HepG2 (cell line): ENCODE measurements around the gene SURF6. TPM values are rescaled to one million over a fixed set of nuclear protein-coding genes. Genes with fewer than 3 reads are reported as not detected.

ENCODE experiments used
- polyA plus RNA-seq, 8 experiments: library from polyadenylated mRNA; depleted of rRNA in 3 of 8; stranded (reverse) in 7 of 8; unstranded in 1 of 8; fragments of >200 nt; fragmentation: Illumina TruSeq in 4 of 8; extraction: Trizol in 4 of 8; gene quantifications; 2 replicates each; pipeline versions ENCODE4 v1.2.1 to v1.2.3, GENCODE V29; 2011 to 2016; ENCODE audit warnings: low read depth in 4 of 8, missing spikeins in 1 of 8, mixed read lengths in 1 of 8; ENCODE audit not compliant: insufficient read depth in 1 of 8
- small RNA-seq, 3 experiments: library from RNA; depleted of rRNA; stranded (forward); fragments of <200 nt; gene quantifications; one replicate each; pipeline ENCODE3, GENCODE V24; 2012; ENCODE audit warnings: low read depth in 2 of 3, low replicate concordance in 1 of 3; ENCODE audit not compliant: insufficient read length in 3 of 3, insufficient read depth in 2 of 3
- total RNA-seq, 5 experiments: library from RNA; depleted of rRNA; stranded (reverse); fragments of >200 nt; fragmentation: Illumina TruSeq; extraction: Trizol; gene quantifications; 2 replicates each; pipeline ENCODE4 v1.2.3, GENCODE V29; 2016; ENCODE audit warnings: low read depth in 1 of 5
- TF ChIP-seq, protein P1 (sequence below): sonication (generic); formaldehyde crosslinking; IDR thresholded peaks from 2 replicates; pipeline ENCODE4 v1.4.0; 2020; ENCODE audit warnings: mild to moderate bottlenecking, missing genetic modification reagents

SURF6 gene
- total and polyA plus RNA-seq, 2 of the 13 experiments (the other 11 are each of a cell fraction or from before 2014, with no cell fraction given): 5.9 to 14.7 TPM

DNA sequence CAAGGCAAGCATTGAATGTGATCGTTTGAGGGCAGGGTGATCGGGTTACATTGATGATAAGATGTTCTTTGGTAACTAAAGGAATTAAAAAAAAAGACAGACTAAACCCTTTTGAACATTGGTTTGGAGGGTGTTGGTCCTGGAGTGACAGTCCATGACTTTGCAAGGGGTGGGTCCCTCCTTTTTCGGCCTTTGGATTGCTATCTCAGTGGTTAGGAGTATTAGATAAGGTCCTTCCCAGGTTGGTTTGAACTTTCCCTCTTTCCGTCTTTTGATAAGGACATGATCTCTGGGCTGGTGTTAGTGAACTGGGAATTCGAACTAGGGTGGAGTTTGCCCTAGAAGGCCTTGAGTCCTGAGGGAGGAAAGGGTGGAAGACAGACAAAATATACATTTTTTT, 55.6 kb downstream of the SURF6 start (continued):
- TF ChIP-seq, protein P1, sequence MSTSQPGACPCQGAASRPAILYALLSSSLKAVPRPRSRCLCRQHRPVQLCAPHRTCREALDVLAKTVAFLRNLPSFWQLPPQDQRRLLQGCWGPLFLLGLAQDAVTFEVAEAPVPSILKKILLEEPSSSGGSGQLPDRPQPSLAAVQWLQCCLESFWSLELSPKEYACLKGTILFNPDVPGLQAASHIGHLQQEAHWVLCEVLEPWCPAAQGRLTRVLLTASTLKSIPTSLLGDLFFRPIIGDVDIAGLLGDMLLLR (CRISPR knock-in tag): no peak

Small RNA genes lying within 50 kb of the gene (small RNA-seq; reads per million reads assigned to genes)
- gene RF00019 (0 reads per million in 3 experiments), gene SNORD24 (0 reads per million in 3 experiments), gene SNORD36A (0 reads per million in 3 experiments), gene SNORD36B (0 reads per million in 3 experiments), gene SNORD36C (0 reads per million in 3 experiments)

Other genes starting within 250 kb of the SURF6 start
- gene RALGDS, start 214.9 kb downstream of the SURF6 start, total RNA-seq (2016; rRNA removed; fragmentation: Illumina TruSeq; extraction: Trizol): 8.8 and 12.9 TPM in 2 replicates
- 25.5 and 28.8 TPM in 2 replicates for gene RALGDS, start 214.9 kb downstream of the SURF6 start, polyA plus RNA-seq (2011; rRNA removed)
- not detected in 2 replicates for gene GBGT1, start 172.3 kb downstream of the SURF6 start, total RNA-seq (2016; rRNA removed; fragmentation: Illumina TruSeq; extraction: Trizol)
- not detected in 2 replicates for gene GBGT1, start 172.3 kb downstream of the SURF6 start, polyA plus RNA-seq (2011; rRNA removed)
- not detected in 2 replicates for gene OBP2B, start 126.9 kb downstream of the SURF6 start, total RNA-seq (2016; rRNA removed; fragmentation: Illumina TruSeq; extraction: Trizol)
- not detected in 2 replicates for gene OBP2B, start 126.9 kb downstream of the SURF6 start, polyA plus RNA-seq (2011; rRNA removed)
- not detected in 2 replicates for gene ABO, start 61.0 kb downstream of the SURF6 start, total RNA-seq (2016; rRNA removed; fragmentation: Illumina TruSeq; extraction: Trizol)
- not detected in 2 replicates for gene ABO, start 61.0 kb downstream of the SURF6 start, polyA plus RNA-seq (2011; rRNA removed)
- gene MED22, start 11.9 kb upstream of the SURF6 start, total RNA-seq (2016; rRNA removed; fragmentation: Illumina TruSeq; extraction: Trizol): 19.6 and 22.1 TPM in 2 replicates
- 15.8 and 22.2 TPM in 2 replicates for gene MED22, start 11.9 kb upstream of the SURF6 start, polyA plus RNA-seq (2011; rRNA removed)
- gene RPL7A, start 12.0 kb upstream of the SURF6 start, total RNA-seq (2016; rRNA removed; fragmentation: Illumina TruSeq; extraction: Trizol): 2,938 and 3,359 TPM in 2 replicates
- 2,401 and 2,404 TPM in 2 replicates for gene RPL7A, start 12.0 kb upstream of the SURF6 start, polyA plus RNA-seq (2011; rRNA removed)
- gene SURF1, start 20.3 kb upstream of the SURF6 start, total RNA-seq (2016; rRNA removed; fragmentation: Illumina TruSeq; extraction: Trizol): 10.6 and 17.8 TPM in 2 replicates
- 39.2 and 40.7 TPM in 2 replicates for gene SURF1, start 20.3 kb upstream of the SURF6 start, polyA plus RNA-seq (2011; rRNA removed)
- 10.3 and 13.6 TPM in 2 replicates for gene SURF2, start 20.4 kb upstream of the SURF6 start, total RNA-seq (2016; rRNA removed; fragmentation: Illumina TruSeq; extraction: Trizol)
- gene SURF2, start 20.4 kb upstream of the SURF6 start, polyA plus RNA-seq (2011; rRNA removed): 6.1 and 6.3 TPM in 2 replicates
- gene SURF4, start 39.9 kb upstream of the SURF6 start, total RNA-seq (2016; rRNA removed; fragmentation: Illumina TruSeq; extraction: Trizol): 135 and 265 TPM in 2 replicates
- 220 and 224 TPM in 2 replicates for gene SURF4, start 39.9 kb upstream of the SURF6 start, polyA plus RNA-seq (2011; rRNA removed)
- gene STKLD1, start 40.2 kb upstream of the SURF6 start, total RNA-seq (2016; rRNA removed; fragmentation: Illumina TruSeq; extraction: Trizol): 1.1 and 2.2 TPM in 2 replicates
- 1.5 and 3.8 TPM in 2 replicates for gene STKLD1, start 40.2 kb upstream of the SURF6 start, polyA plus RNA-seq (2011; rRNA removed)
- 30.4 and 32.9 TPM in 2 replicates for gene REXO4, start 81.8 kb upstream of the SURF6 start, total RNA-seq (2016; rRNA removed; fragmentation: Illumina TruSeq; extraction: Trizol)
- 18.5 and 20.2 TPM in 2 replicates for gene REXO4, start 81.8 kb upstream of the SURF6 start, polyA plus RNA-seq (2011; rRNA removed)
- 0.69 and 0.91 TPM in 2 replicates for gene ADAMTS13, start 86.2 kb upstream of the SURF6 start, total RNA-seq (2016; rRNA removed; fragmentation: Illumina TruSeq; extraction: Trizol)
- 4.5 and 5.0 TPM in 2 replicates for gene ADAMTS13, start 86.2 kb upstream of the SURF6 start, polyA plus RNA-seq (2011; rRNA removed)
- 8.2 and 13.8 TPM in 2 replicates for gene CACFD1, start 123.8 kb upstream of the SURF6 start, total RNA-seq (2016; rRNA removed; fragmentation: Illumina TruSeq; extraction: Trizol)
- gene CACFD1, start 123.8 kb upstream of the SURF6 start, polyA plus RNA-seq (2011; rRNA removed): 14.6 and 21.3 TPM in 2 replicates
- 6.3 and 15.0 TPM in 2 replicates for gene SLC2A6, start 142.9 kb upstream of the SURF6 start, total RNA-seq (2016; rRNA removed; fragmentation: Illumina TruSeq; extraction: Trizol)
- gene SLC2A6, start 142.9 kb upstream of the SURF6 start, polyA plus RNA-seq (2011; rRNA removed): 4.1 and 9.1 TPM in 2 replicates
- gene MYMK, start 188.8 kb upstream of the SURF6 start, total RNA-seq (2016; rRNA removed; fragmentation: Illumina TruSeq; extraction: Trizol): not detected in 2 replicates
- not detected in 2 replicates for gene MYMK, start 188.8 kb upstream of the SURF6 start, polyA plus RNA-seq (2011; rRNA removed)
- 1.0 and 3.8 TPM in 2 replicates for gene ADAMTSL2, start 198.5 kb upstream of the SURF6 start, total RNA-seq (2016; rRNA removed; fragmentation: Illumina TruSeq; extraction: Trizol)
- gene ADAMTSL2, start 198.5 kb upstream of the SURF6 start, polyA plus RNA-seq (2011; rRNA removed): 1.8 and 1.9 TPM in 2 replicates